Measurements from ENCODE around the gene AFF4.

DNA sequence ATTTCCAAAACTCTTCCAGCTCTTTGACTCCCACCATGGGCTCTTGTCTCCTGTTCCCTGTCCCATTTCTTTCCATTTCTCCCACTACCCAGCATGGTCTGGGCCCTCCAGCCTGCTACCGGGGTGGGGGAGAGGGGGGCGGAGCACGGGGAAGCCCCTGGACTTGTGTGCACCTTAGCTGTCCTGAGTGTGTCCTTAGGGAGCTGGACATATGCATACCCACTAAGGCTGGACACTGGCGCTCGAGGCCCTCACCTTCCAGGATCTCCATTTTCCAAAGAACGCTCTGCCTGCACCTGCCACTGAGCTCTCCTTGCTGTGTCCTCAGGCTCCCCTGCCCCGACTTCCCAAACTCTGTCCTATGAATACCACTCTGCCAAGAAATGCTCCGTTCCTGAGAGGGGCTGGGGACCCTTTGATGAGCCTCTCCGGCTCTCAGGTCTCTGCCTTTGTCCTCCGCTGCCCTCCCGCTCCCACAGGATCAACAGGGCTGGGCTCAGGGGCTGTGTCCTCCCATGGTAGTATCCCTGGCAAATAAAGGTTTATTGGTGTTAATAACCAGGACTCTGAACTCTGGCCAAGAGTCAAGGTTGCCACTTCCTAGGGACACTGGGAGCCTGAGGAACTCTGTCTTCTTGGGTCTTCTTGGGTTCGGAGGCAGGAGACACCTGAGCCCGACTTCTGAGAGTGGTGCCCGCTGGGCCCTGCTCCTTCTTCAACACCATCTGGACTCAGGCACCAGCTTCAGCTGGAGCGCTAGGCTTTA lies 132.2 kb downstream of the AFF4 start:
- TF ChIP-seq POLR2AphosphoS5 (IDR thresholded peaks at IDR 0.05; ENCODE audit: low read depth, low read length) (no peak), TAF1 (IDR thresholded peaks at IDR 0.05; ENCODE audit: borderline replicate concordance, insufficient read depth, low read length) (no peak), SIN3A (IDR thresholded peaks at IDR 0.05; ENCODE audit: borderline replicate concordance, insufficient read depth, low read length) (no peak), FOXP2 (optimal IDR thresholded peaks at IDR 0.05; ENCODE audit: borderline replicate concordance, extremely low read depth, extremely low read length, insufficient read depth) (no peak)
- TF ChIP-seq, protein P1, sequence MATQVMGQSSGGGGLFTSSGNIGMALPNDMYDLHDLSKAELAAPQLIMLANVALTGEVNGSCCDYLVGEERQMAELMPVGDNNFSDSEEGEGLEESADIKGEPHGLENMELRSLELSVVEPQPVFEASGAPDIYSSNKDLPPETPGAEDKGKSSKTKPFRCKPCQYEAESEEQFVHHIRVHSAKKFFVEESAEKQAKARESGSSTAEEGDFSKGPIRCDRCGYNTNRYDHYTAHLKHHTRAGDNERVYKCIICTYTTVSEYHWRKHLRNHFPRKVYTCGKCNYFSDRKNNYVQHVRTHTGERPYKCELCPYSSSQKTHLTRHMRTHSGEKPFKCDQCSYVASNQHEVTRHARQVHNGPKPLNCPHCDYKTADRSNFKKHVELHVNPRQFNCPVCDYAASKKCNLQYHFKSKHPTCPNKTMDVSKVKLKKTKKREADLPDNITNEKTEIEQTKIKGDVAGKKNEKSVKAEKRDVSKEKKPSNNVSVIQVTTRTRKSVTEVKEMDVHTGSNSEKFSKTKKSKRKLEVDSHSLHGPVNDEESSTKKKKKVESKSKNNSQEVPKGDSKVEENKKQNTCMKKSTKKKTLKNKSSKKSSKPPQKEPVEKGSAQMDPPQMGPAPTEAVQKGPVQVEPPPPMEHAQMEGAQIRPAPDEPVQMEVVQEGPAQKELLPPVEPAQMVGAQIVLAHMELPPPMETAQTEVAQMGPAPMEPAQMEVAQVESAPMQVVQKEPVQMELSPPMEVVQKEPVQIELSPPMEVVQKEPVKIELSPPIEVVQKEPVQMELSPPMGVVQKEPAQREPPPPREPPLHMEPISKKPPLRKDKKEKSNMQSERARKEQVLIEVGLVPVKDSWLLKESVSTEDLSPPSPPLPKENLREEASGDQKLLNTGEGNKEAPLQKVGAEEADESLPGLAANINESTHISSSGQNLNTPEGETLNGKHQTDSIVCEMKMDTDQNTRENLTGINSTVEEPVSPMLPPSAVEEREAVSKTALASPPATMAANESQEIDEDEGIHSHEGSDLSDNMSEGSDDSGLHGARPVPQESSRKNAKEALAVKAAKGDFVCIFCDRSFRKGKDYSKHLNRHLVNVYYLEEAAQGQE (IDR thresholded peaks at IDR 0.05; ENCODE audit: insufficient read depth in 1 of 2, low read depth in 2 of 2, low read length in 2 of 2) = no peak

All from PFSK-1 (cell line).